GM19099 (cell line): ENCODE measurements around the gene MAGEA2.
"Not testable (repeated sequence)": the region's sequence is repeated elsewhere in the genome, so short reads cannot be mapped to it uniquely, and the experiment has no call there.

Experiments used
- POLR2A ChIP-seq: IDR thresholded peaks from 3 replicates; pipeline ENCODE4 v1.6.1; 2011; ENCODE audit warnings: low read depth; ENCODE audit not compliant: insufficient read length; ENCODE audit errors: extremely low read depth

MAGEA2 gene, protein sequence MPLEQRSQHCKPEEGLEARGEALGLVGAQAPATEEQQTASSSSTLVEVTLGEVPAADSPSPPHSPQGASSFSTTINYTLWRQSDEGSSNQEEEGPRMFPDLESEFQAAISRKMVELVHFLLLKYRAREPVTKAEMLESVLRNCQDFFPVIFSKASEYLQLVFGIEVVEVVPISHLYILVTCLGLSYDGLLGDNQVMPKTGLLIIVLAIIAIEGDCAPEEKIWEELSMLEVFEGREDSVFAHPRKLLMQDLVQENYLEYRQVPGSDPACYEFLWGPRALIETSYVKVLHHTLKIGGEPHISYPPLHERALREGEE

DNA sequence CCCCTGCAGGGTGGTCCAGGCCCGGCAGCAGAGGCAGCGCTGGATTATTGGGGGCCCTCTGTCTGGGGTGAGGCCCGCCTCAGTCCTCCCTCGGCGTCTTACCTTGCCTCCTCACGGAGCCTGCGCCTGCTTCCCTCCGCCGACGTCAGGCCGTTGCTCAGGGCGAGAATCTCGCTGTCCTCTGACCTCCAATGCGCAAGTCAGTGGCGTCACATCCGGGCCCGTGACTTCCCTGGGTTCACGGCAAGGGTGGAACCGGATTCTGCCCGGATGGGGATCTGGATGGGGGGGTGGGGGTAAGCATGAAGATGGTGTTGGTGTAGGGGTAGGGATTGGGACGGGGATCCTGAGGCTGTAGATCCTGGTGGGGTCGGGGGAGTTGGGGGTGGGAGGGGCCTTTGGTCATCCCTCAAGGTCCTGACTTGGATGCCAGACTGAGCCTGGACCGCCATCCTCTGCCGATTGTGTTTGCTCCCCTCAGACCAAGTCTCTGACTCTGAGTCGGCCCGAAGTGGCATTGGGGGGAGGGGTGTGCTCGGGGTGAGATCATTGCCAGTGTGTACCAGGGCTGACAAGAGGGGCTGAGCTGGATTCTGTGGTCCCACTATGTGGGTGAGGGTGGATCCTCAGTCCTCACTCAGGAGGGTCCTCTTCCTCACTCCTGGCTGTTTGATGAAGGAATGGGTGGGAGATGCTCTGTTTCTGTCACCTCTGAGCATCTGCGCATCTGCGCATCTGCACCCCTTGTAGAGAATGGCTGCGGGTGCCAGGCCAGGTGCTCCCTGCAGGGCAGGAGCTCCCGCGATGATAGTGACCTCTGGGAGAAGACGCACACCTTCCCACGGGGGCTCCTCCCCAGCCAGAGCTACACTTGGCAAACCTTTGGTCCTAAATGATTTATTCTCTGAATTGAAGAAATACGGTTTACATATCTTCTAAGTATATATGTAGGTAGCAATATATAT is at the start of gene MAGEA2:
Gene MAGEA2 (minus strand): TSS at position 157 of the 965 bp plus-strand sequence. CDS start 2,479 bp downstream, outside the sequence.
- not testable (repeated sequence) for TF ChIP-seq POLR2A

DNA sequence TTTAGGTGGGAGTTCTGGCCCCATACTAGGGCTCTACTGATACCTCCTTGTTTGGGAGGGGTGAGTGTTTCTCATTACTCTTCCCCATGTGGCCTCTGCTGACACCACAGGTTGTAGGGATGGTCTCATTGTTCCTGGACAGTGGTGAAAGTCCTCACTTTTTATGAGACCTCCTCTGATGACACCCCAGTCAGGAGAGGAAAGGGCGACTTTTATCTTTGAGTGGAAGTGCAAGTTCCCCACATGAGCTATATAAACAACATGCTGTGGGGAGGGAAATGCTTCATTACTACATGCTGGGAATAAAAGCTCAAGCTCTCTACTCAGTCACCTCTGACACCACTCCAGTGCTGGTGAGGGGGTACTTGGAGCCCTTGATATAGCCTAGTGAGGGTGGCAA is 45.3 kb upstream of the MAGEA2 start:
- TF ChIP-seq POLR2A: no peak

DNA sequence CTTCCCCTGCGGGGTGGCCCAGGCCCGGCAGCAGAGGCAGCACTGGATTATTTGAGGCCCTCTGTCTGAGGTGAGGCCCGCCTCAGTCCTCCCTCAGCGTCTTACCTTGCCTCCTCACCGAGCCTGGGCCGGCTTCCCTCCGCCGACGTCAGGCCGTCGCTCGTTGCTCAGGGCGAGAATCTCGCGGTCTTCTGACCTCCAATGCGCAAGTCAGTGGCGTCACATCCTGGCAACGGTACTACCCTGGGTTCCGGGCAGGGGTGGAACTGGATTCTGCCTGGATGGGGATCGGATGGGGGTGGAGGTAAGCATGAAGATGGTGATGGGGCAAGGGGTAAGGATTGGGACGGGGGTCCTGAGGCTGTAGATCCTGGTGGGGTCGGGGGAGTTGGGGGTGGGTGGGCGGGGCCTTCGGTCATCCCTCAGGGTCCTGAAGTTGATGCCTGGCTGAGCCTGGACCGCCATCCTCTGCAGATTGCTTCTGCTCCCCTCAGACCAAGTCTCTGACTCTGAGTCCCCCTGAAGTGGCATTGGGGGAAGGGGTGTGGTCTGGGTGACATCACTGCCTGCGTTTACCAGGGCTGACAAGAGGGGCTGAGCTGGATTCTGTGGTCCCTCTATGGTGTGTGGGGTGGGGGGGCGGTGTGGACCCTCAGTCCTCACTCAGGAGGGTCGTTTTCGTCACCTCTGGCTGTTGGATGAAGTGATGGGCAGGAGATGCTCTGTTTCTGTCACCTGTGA is 16.1 kb upstream of the MAGEA2 start, which contains the start of gene MAGEA6:
Gene MAGEA6 (minus strand): TSS at position 141 of the 741 bp plus-strand sequence. CDS start 2,039 bp downstream, outside the sequence.
- not testable (repeated sequence) for TF ChIP-seq POLR2A

DNA sequence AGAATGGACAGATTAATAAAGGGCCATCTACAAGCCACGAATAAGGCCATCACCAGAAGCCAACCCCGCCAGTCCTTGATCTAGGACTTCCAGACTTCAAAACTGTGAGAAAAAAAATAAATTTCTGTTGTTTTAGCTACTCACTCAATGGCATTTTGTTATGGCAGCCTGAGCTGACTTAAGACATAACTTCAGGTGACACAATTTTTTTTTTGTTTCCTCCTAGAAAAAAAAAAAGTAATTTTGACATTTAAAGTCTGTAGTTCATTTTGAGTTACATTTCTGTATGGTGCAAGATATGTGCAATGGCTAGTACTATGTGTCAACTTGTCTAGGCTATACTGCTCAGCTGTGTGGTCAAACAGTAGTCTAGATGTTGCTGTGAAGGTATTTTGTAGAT is 5.3 kb upstream of the MAGEA2 start, which contains the start of gene CSAG3:
Gene CSAG3 (plus strand): TSS at position 301 of the 400 bp plus-strand sequence.
- not testable (repeated sequence) for TF ChIP-seq POLR2A

DNA sequence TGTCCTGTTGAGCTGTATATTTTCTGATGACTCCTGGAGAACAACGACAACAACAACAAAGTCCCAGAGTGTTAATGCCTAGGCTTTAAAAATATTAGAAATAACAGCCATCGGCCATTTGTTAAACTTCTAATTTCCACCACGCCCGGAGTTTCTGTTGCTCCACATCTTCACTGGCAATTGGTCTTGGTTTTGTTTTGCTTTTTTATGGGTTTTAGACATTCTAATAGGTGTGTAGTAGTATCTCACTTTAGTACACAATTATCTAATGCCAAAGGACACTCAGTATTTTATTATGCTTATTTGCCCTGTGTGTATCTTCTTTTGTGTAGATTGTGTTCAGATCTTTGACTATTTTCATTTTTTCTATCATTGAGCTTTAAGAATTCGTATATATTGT is 15.1 kb downstream of the MAGEA2 start:
- no peak for TF ChIP-seq POLR2A

DNA sequence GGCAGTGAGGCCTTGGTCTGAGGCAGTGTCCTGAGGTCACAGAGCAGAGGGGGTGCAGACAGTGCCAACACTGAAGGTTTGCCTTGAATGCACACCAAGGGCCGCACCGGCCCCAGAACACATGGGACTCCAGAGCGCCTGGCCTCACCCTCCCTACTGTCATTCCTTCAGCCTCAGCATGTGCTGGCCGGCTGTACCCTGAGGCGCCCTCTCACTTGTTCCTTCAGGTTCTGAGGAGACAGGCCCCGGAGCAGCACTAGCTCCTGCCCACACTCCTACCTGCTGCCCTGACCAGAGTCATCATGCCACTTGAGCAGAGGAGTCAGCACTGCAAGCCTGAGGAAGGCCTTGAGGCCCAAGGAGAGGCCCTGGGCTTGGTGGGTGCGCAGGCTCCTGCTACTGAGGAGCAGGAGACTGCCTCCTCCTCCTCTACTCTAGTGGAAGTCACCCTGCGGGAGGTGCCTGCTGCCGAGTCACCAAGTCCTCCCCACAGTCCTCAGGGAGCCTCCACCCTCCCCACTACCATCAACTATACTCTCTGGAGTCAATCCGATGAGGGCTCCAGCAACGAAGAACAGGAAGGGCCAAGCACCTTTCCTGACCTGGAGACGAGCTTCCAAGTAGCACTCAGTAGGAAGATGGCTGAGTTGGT is 17.7 kb downstream of the MAGEA2 start:
- no peak for TF ChIP-seq POLR2A

DNA sequence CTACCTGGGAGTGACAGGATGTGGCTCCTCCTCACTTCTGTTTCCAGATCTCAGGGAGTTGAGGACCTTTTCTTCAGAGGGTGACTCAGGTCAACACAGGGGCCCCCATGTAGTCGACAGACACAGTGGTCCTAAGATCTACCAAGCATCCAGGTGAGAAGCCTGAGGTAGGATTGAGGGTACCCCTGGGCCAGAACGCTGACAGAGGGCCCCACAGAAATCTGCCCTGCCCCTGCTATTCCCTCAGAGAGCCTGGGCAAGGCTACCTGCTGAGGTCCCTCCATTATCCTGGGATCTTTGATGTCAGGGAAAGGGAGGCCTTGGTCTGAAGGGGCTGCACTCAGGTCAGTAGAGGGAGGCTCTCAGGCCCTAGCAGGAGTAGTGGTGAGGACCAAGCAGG is 18.5 kb downstream of the MAGEA2 start:
- no peak for TF ChIP-seq POLR2A

DNA sequence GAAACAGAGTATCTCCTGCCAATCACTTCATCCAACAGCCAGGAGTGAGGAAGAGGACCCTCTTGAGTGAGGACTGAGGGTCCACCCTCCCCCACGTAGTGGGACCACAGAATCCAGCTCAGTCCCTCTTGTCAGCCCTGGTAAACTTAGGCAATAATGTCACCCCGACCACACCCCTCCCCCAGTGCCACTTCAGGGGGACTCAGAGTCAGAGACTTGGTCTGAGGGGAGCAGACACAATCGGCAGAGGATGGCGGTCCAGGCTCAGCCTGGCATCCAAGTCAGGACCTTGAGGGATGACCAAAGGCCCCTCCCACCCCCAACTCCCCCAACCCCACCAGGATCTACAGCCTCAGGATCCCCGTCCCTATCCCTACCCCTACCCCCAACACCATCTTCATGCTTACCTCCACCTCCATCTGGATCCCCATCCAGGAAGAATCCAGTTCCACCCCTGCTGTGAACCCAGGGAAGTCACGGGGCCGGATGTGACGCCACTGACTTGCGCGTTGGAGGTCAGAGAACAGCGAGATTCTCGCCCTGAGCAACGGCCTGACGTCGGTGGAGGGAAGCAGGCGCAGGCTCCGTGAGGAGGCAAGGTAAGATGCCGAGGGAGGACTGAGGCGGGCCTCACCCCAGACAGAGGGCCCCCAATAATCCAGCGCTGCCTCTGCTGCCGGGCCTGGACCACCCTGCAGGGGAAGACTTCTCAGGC is 20.2 kb downstream of the MAGEA2 start, which contains the start of the genes CSAG1 and MAGEA12:
Gene CSAG1 (minus strand): TSS at position 461 of the 715 bp plus-strand sequence. CDS start 1,261 bp downstream, outside the sequence.
Gene MAGEA12 (plus strand): TSS at position 497 of the 715 bp plus-strand sequence. CDS start 2,405 bp downstream, outside the sequence.
- TF ChIP-seq POLR2A: no peak

DNA sequence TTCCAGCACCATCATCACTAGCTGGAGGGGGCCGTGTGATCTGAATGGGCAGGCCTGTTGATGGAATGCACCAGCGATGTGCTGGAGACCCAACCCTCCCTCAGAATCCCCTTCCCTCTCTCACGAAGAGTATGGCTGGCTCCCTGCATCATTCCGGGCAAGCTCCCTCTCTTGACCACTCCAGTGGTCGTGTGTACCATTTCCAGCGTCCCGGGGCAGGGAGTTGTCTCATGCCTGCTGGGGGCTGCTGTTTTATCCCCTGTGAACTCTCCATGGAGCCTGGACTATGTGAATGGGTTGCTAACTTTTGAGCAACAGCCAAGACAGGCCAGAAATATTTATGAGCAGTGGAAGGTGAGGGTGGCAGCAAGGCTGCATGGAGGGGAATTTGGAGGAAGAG is 28.2 kb downstream of the MAGEA2 start:
- no peak for TF ChIP-seq POLR2A

DNA sequence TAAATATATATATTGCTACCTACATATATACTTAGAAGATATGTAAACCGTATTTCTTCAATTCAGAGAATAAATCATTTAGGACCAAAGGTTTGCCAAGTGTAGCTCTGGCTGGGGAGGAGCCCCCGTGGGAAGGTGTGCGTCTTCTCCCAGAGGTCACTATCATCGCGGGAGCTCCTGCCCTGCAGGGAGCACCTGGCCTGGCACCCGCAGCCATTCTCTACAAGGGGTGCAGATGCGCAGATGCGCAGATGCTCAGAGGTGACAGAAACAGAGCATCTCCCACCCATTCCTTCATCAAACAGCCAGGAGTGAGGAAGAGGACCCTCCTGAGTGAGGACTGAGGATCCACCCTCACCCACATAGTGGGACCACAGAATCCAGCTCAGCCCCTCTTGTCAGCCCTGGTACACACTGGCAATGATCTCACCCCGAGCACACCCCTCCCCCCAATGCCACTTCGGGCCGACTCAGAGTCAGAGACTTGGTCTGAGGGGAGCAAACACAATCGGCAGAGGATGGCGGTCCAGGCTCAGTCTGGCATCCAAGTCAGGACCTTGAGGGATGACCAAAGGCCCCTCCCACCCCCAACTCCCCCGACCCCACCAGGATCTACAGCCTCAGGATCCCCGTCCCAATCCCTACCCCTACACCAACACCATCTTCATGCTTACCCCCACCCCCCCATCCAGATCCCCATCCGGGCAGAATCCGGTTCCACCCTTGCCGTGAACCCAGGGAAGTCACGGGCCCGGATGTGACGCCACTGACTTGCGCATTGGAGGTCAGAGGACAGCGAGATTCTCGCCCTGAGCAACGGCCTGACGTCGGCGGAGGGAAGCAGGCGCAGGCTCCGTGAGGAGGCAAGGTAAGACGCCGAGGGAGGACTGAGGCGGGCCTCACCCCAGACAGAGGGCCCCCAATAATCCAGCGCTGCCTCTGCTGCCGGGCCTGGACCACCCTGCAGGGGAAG is 39.5 kb downstream of the MAGEA2 start, which contains the start of gene MAGEA2B:
Gene MAGEA2B (plus strand): TSS at position 814 of the 973 bp plus-strand sequence. CDS start 2,479 bp downstream, outside the sequence.
- not testable (repeated sequence) for TF ChIP-seq POLR2A

DNA sequence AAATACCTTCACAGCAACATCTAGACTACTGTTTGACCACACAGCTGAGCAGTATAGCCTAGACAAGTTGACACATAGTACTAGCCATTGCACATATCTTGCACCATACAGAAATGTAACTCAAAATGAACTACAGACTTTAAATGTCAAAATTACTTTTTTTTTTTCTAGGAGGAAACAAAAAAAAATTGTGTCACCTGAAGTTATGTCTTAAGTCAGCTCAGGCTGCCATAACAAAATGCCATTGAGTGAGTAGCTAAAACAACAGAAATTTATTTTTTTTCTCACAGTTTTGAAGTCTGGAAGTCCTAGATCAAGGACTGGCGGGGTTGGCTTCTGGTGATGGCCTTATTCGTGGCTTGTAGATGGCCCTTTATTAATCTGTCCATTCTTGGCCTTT is 44.5 kb downstream of the MAGEA2 start, which contains the start of gene CSAG2:
Gene CSAG2 (minus strand): TSS at position 101 of the 400 bp plus-strand sequence. CDS start 161 bp downstream, outside the sequence.
- not testable (repeated sequence) for TF ChIP-seq POLR2A
